Measurements from ENCODE around the gene USP32. TPM values are rescaled to one million over a fixed set of nuclear protein-coding genes. Genes with fewer than 3 reads are reported as not detected.

Gene USP32
- polyA plus RNA-seq, 1 experiment = 23.8 TPM

DNA sequence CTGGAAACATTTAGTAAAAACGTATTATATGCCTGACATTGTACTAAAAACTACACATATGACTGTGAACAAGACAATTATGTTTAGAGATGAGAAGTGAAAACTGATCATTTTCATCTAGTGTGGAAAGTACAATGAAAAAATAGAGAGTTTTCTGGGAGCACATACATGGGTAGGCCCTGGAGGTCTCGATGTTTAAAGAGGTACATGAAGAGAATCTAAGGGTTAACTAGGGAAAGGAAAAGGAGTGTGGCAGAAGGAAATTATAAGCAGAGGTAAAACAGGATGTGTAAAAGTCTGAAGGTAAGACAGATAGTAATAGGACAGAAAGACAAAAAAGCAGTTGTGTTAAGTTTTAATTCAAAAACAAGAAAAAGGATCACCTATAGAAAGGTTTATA is 113.7 kb downstream of the USP32 start:
- TF ChIP-seq CTCF (IDR thresholded peaks at IDR 0.05; ENCODE audit: insufficient read depth, low read depth, low read length) = no peak
- DNase-seq (ENCODE audit: low read depth) = no peak
- POLR2A ChIA-PET = no interaction called here
- Histone ChIP-seq H3K27me3 (ENCODE audit: control insufficient read depth, insufficient read depth, low read length) (no peaks in the 10 kb centered on the region), H3K36me3 (ENCODE audit: control insufficient read depth, insufficient read depth, low read length) (no peaks in the 10 kb centered on the region), H3K4me3 (ENCODE audit: low read depth, low read length) (no peak overlapping the region)
- CTCF ChIA-PET = interaction anchor here (0.7 kb wide), 1 partner anchor 15 kb away, joined by 3 read pairs; no protein-coding TSS in a partner anchor

DNA sequence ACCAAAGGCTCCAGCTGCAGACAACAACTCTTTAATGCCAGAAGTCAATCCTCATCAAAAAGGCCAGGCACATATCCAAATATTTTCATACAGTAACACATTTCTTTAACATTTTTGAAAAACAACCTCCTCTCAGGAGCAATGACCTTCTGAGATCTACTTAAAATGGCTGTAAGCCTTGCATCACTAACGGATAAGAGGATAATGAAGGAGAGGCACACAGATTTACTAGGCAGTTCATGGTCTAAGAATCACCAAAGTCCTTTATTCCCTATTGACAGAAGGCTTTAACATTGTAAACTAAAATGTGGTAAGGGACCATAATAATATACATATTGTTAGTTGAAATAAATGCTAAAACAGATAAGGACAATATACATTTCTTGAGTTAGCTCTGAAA is 114.7 kb downstream of the USP32 start:
- no peak for TF ChIP-seq CTCF (IDR thresholded peaks at IDR 0.05; ENCODE audit: insufficient read depth, low read depth, low read length)
- H3K4me3 ChIP-seq (ENCODE audit: low read depth, low read length) = no peak overlapping the region
- DNase-seq (ENCODE audit: low read depth) = no peak
- no peaks in the 10 kb centered on the region for H3K36me3 ChIP-seq (ENCODE audit: control insufficient read depth, insufficient read depth, low read length)
- no peaks in the 10 kb centered on the region for H3K27me3 ChIP-seq (ENCODE audit: control insufficient read depth, insufficient read depth, low read length)
- ChIA-PET CTCF (interaction anchor here (0.6 kb wide), 1 partner anchor 9 kb away, joined by 3 read pairs; no protein-coding TSS in a partner anchor), POLR2A (no interaction called here)

DNA sequence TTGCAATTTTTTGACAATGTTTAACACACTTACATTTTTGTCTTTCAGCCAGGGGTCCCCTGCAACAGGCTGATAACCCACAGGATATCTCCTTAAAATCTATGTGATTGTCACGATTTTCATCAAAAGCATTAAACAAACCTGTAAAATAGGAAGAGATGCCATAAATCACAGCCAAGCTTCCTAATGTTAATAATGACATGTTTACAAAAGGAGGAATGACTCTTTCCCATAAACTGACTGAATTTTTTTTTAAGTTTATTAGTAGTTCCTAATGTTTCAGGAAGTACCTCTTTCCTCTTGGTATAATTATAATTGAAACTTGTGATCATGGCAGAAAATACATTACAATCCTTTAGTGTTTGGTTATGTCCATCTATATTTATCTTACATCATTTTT is 122.5 kb downstream of the USP32 start:
- no peak overlapping the region for H3K4me3 ChIP-seq (ENCODE audit: low read depth, low read length)
- ChIA-PET POLR2A (no interaction called here), CTCF (no interaction called here)
- no peak for DNase-seq (ENCODE audit: low read depth)
- no peaks in the 10 kb centered on the region for H3K27me3 ChIP-seq (ENCODE audit: control insufficient read depth, insufficient read depth, low read length)
- H3K36me3 ChIP-seq (ENCODE audit: control insufficient read depth, insufficient read depth, low read length) = peaks cover 1% of the 10 kb centered on the region; the same call in 1 of the 2 replicates
- TF ChIP-seq CTCF (IDR thresholded peaks at IDR 0.05; ENCODE audit: insufficient read depth, low read depth, low read length) = no peak

- Histone ChIP-seq H3K36me3 (ENCODE audit: control insufficient read depth, insufficient read depth, low read length) (no peaks in the 10 kb centered on the region), H3K27me3 (ENCODE audit: control insufficient read depth, insufficient read depth, low read length) (no peaks in the 10 kb centered on the region), H3K4me3 (ENCODE audit: low read depth, low read length) (no peak overlapping the region)
- CTCF ChIA-PET = no interaction called here
- DNase-seq (ENCODE audit: low read depth) = no peak
- POLR2A ChIA-PET = no interaction called here
- no peak for TF ChIP-seq CTCF (IDR thresholded peaks at IDR 0.05; ENCODE audit: insufficient read depth, low read depth, low read length)
Measured at GRCh38 chr17:60260540-60260939, 131.4 kb downstream of the USP32 start.

- TF ChIP-seq CTCF (IDR thresholded peaks at IDR 0.05; ENCODE audit: insufficient read depth, low read depth, low read length) = no peak
- Histone ChIP-seq H3K27me3 (ENCODE audit: control insufficient read depth, insufficient read depth, low read length) (no peaks in the 10 kb centered on the region), H3K4me3 (ENCODE audit: low read depth, low read length) (no peak overlapping the region), H3K36me3 (ENCODE audit: control insufficient read depth, insufficient read depth, low read length) (peaks cover 3% of the 10 kb centered on the region; the same call in 1 of the 2 replicates)
- POLR2A ChIA-PET = no interaction called here
- CTCF ChIA-PET = interaction anchor here (0.9 to 1.3 kb wide), 2 partner anchors 9 to 10 kb away, joined by 3 read pairs; no protein-coding TSS in a partner anchor
- DNase-seq (ENCODE audit: low read depth) = no peak
Measured at GRCh38 chr17:60258313-60258712, 133.6 kb downstream of the USP32 start.
